Measurements from ENCODE around the gene OSBP2. TPM values are rescaled to one million over a fixed set of nuclear protein-coding genes. Genes with fewer than 3 reads are reported as not detected.
"Not testable (repeated sequence)": the region's sequence is repeated elsewhere in the genome, so short reads cannot be mapped to it uniquely, and the experiment has no call there.

OSBP2 gene
- total RNA-seq, 1 experiment from 2014 or later, result 22.5 TPM

- not testable (repeated sequence) for DNase-seq (ENCODE audit: low read depth)
Measured at GRCh38 chr22:30679895-30680690, 14.6 kb upstream of the OSBP2 start.

- DNase-seq (ENCODE audit: low read depth), result no peak
Measured at GRCh38 chr22:30680991-30681770, 13.5 kb upstream of the OSBP2 start.

GRCh38 chr22:30681831-30682230, 12.8 kb upstream of the OSBP2 start:
- no peak for DNase-seq (ENCODE audit: low read depth)

GRCh38 chr22:30685178-30685577, 9.5 kb upstream of the OSBP2 start:
- DNase-seq (ENCODE audit: low read depth), result no peak

- DNase-seq (ENCODE audit: low read depth), result no peak
Measured at GRCh38 chr22:30687358-30687757, 7.3 kb upstream of the OSBP2 start.

- no peak for DNase-seq (ENCODE audit: low read depth)
Measured at GRCh38 chr22:30689622-30690021, 5.1 kb upstream of the OSBP2 start.

GRCh38 chr22:30691204-30691603, 3.5 kb upstream of the OSBP2 start:
- DNase-seq (ENCODE audit: low read depth), result no peak

- peak; percentile 15 for DNase-seq (ENCODE audit: low read depth)
Measured at GRCh38 chr22:30694171-30694639, 469 bp upstream of the OSBP2 start.

GRCh38 chr22:30695351-30695851, 727 bp downstream of the OSBP2 start:
- DNase-seq (ENCODE audit: low read depth), result no peak

GRCh38 chr22:30695871-30696655, 1.4 kb downstream of the OSBP2 start:
- no peak for DNase-seq (ENCODE audit: low read depth)

- no peak for DNase-seq (ENCODE audit: low read depth)
Measured at GRCh38 chr22:30697975-30698374, 3.3 kb downstream of the OSBP2 start.

- DNase-seq (ENCODE audit: low read depth), result peak; percentile 74
Measured at GRCh38 chr22:30701872-30702271, 7.2 kb downstream of the OSBP2 start.

- no peak for DNase-seq (ENCODE audit: low read depth)
Measured at GRCh38 chr22:30702856-30703255, 8.2 kb downstream of the OSBP2 start.

- DNase-seq (ENCODE audit: low read depth), result no peak
Measured at GRCh38 chr22:30704978-30705377, 10.3 kb downstream of the OSBP2 start.

- peak; percentile 79 for DNase-seq (ENCODE audit: low read depth)
Measured at GRCh38 chr22:30705710-30706651, 11.3 kb downstream of the OSBP2 start.

GRCh38 chr22:30709980-30710379, 15.3 kb downstream of the OSBP2 start:
- DNase-seq (ENCODE audit: low read depth), result not testable (repeated sequence)

GRCh38 chr22:30712094-30712493, 17.4 kb downstream of the OSBP2 start:
- no peak for DNase-seq (ENCODE audit: low read depth)

GRCh38 chr22:30714062-30714461, 19.4 kb downstream of the OSBP2 start:
- DNase-seq (ENCODE audit: low read depth), result no peak

- DNase-seq (ENCODE audit: low read depth), result peak; percentile 97
Measured at GRCh38 chr22:30717331-30717921, 22.8 kb downstream of the OSBP2 start.

GRCh38 chr22:30717952-30718351, 23.3 kb downstream of the OSBP2 start:
- DNase-seq (ENCODE audit: low read depth), result no peak

Data from HT1080 (cell line).